K562 (cell line): ENCODE results near the gene PTGER2. TPM values are rescaled to one million over a fixed set of nuclear protein-coding genes. Genes with fewer than 3 reads are reported as not detected.

Experiments
- ATAC-seq: fragments of 200-7000 bp; cut with Tn5 transposase; 3 replicates; pipeline ENCODE4 v1.9.1; 2020; ENCODE audit warnings: moderate library complexity
- BruUV-seq: library from RNA; stranded (reverse); fragments of 400-500 nt; replicated peaks from 2 replicates; lab custom pipeline; 2021; lab: Mats Ljungman, UMichigan
- CTCF ChIA-PET: fragments of 300-600 bp; formaldehyde crosslinking; extraction: SDS; loops from one replicate; lab custom pipeline; 2021; ENCODE audit warnings: low intra/inter-chr PET ratio; lab: Yijun Ruan, JAX
- POLR2A ChIA-PET: fragments of 300-600, 350-650 bp; sonication (Branson Sonifier 250); formaldehyde crosslinking; extraction: SDS; loops from one replicate; lab custom pipeline; 2021; ENCODE audit warnings: antibody characterized with exemption, inconsistent platforms; lab: Yijun Ruan, JAX
- DNase-seq, 4 experiments: peaks; one replicate each; pipeline versions ENCODE4 v3.0.0 to v3.0.0-alpha.2; 2011 to 2018; ENCODE audit warnings: low spot score in 3 of 4, mixed read lengths in 3 of 4; ENCODE audit errors: extremely low read depth in 1 of 4
- FAIRE-seq: peaks from 2 replicates; lab custom pipeline; 2011; peaks lifted over from hg19 to GRCh38; lab: Jason Lieb, UNC
- H2AFZ ChIP-seq: 2 replicates; pipeline ENCODE4 v1.6.0; 2011; ENCODE audit warnings: low read depth, low read length, control low read depth, inconsistent platforms
- H3K27ac ChIP-seq: fragments of 200-600 bp; 3 replicates; pipeline ENCODE4 v1.8.0; 2011; ENCODE audit warnings: low read depth, mild to moderate bottlenecking, control low read depth, inconsistent platforms, low read length, moderate library complexity, mixed read lengths; ENCODE audit errors: extremely low read depth
- H3K27me3 ChIP-seq, 2 experiments: fragments of 300-600 bp in 1 of 2; 2 replicates in 1 of 2; 3 replicates in 1 of 2; pipeline versions ENCODE4 v1.6.0 to v1.8.0; 2011; ENCODE audit warnings: inconsistent platforms in 2 of 2, low read length in 2 of 2, mild to moderate bottlenecking in 1 of 2, mixed read lengths in 1 of 2, moderate library complexity in 1 of 2; ENCODE audit not compliant: control insufficient read depth in 2 of 2, insufficient read depth in 2 of 2
- H3K36me3 ChIP-seq: fragments of 300-600 bp; 3 replicates; pipeline ENCODE4 v1.8.0; 2011; ENCODE audit warnings: mild to moderate bottlenecking, low read length, inconsistent platforms; ENCODE audit not compliant: control insufficient read depth, insufficient read depth
- H3K4me1 ChIP-seq, 2 experiments: fragments of 200-600 bp in 1 of 2; replicated peaks in 1 of 2; 2 replicates in 1 of 2; 3 replicates in 1 of 2; pipeline versions ENCODE4 v1.5.1 to v1.8.0; 2011; ENCODE audit warnings: inconsistent platforms in 2 of 2, low read length in 2 of 2, mild to moderate bottlenecking in 1 of 2, mixed read lengths in 1 of 2, moderate library complexity in 1 of 2; ENCODE audit not compliant: control insufficient read depth in 2 of 2, insufficient read depth in 2 of 2
- H3K4me2 ChIP-seq: 2 replicates; pipeline ENCODE4 v1.6.1; 2011; ENCODE audit warnings: low read length, control low read depth, inconsistent platforms, mixed read lengths; ENCODE audit not compliant: insufficient read depth
- H3K4me3 ChIP-seq: fragments of 200-600 bp; sonication (generic), shearing (Covaris generic); 2 replicates; pipeline ENCODE4 v1.5.1; 2016; ENCODE audit warnings: control low read depth, inconsistent platforms
- H3K79me2 ChIP-seq: fragments of 200-600 bp; 3 replicates; pipeline ENCODE4 v1.8.0; 2011; ENCODE audit warnings: low read length, inconsistent platforms; ENCODE audit not compliant: control insufficient read depth, insufficient read depth
- H3K9ac ChIP-seq, 2 experiments: 2 replicates each; pipeline versions ENCODE4 v1.6.0 to v1.6.1; 2011; ENCODE audit warnings: low read depth in 2 of 2, low read length in 2 of 2, control low read depth in 1 of 2, inconsistent platforms in 1 of 2, mild to moderate bottlenecking in 1 of 2, mixed read lengths in 1 of 2; ENCODE audit not compliant: insufficient read depth in 1 of 2
- H3K9me1 ChIP-seq: one replicate; pipeline ENCODE4 v1.6.0; 2011; ENCODE audit warnings: inconsistent platforms, mild to moderate bottlenecking, low read length, moderate library complexity; ENCODE audit not compliant: control insufficient read depth, insufficient read depth
- H3K9me3 ChIP-seq: replicated peaks from 2 replicates; pipeline ENCODE4 v1.5.1; 2011; ENCODE audit warnings: low read depth, low read length, inconsistent platforms; ENCODE audit not compliant: control insufficient read depth, insufficient read depth
- H4K20me1 ChIP-seq: replicated peaks from 2 replicates; pipeline ENCODE4 v1.6.1; 2011; ENCODE audit warnings: low read length, inconsistent platforms, mixed read lengths; ENCODE audit not compliant: control insufficient read depth, insufficient read depth
- BDP1 ChIP-seq: IDR thresholded peaks from 3 replicates; pipeline ENCODE4 v1.6.1; 2011; ENCODE audit not compliant: insufficient read length, insufficient read depth
- FOS ChIP-seq: IDR thresholded peaks from 3 replicates; pipeline ENCODE4 v1.6.1; 2011; ENCODE audit not compliant: insufficient read length; ENCODE audit errors: extremely low read depth
- KDM2B ChIP-seq: fragments of 250-450 bp; sonication (Bioruptor Pico); IDR thresholded peaks from 2 replicates; pipeline ENCODE4 v1.8.0; 2021; ENCODE audit warnings: mild to moderate bottlenecking, moderate library complexity
- RFX1 ChIP-seq: fragments of 450-650 bp; IDR thresholded peaks from 2 replicates; pipeline ENCODE4 v1.6.1; 2016; ENCODE audit warnings: mild to moderate bottlenecking, moderate library complexity
- SIRT6 ChIP-seq: IDR thresholded peaks from one replicate; pipeline ENCODE4 v1.6.1; 2012; ENCODE audit warnings: low read depth, mild to moderate bottlenecking, control low read depth, inconsistent platforms, low read length, moderate library complexity
- SMAD1 ChIP-seq: fragments of 150-350 bp; IDR thresholded peaks from 2 replicates; pipeline ENCODE4 v1.6.1; 2014; ENCODE audit warnings: low read length, low read depth; ENCODE audit not compliant: partially characterized antibody
- TRIM28 ChIP-seq: fragments of 450-650 bp; IDR thresholded peaks from 2 replicates; pipeline ENCODE4 v1.6.1; 2017
- ZNF316 ChIP-seq: fragments of 450-650 bp; IDR thresholded peaks from 2 replicates; pipeline ENCODE4 v1.6.1; 2016
- ZNF408 ChIP-seq: fragments of 250-450 bp; sonication (Bioruptor Pico); IDR thresholded peaks from 2 replicates; pipeline ENCODE4 v1.4.0; 2020; ENCODE audit warnings: low read depth, mild to moderate bottlenecking, moderate library complexity
- WGBS: fragments of 100-300 bp; shearing (Covaris generic); methylation state at CpG from one replicate; pipeline ENCODE4 v1.1.6; 2016; ENCODE audit warnings: low coverage, mixed read lengths; ENCODE audit not compliant: insufficient coverage; ENCODE audit errors: missing lambda C conversion rate; 5-methylcytosine and 5-hydroxymethylcytosine counted together
- in situ Hi-C: fragments of 300-500 bp; cut with MboI; formaldehyde crosslinking; loops from 4 replicates; pipeline ENCODE4 v1.15.0; 2018; ENCODE audit warnings: inconsistent platforms, mixed read lengths
- intact Hi-C: fragments of 100-400 bp; cut with micrococcal nuclease; formaldehyde crosslinking; loops from 2 replicates; pipeline ENCODE4 v1.14.2; 2022
- polyA plus RNA-seq, 8 experiments: library from polyadenylated mRNA; depleted of rRNA in 4 of 8; stranded (reverse) in 5 of 8; unstranded in 3 of 8; fragments of >200 nt; fragmentation: Nextera tagmentation in 2 of 8; fragmentation: Illumina TruSeq in 1 of 8; extraction: Ambion mirVana in 2 of 8; extraction: Trizol in 1 of 8; gene quantifications; 2 replicates each; pipeline versions ENCODE4 v1.2.1 to v1.2.3, GENCODE V29; 2011 to 2014; ENCODE audit warnings: inconsistent platforms in 1 of 8, missing spikeins in 1 of 8
- total RNA-seq, 7 experiments: library from RNA; depleted of rRNA in 6 of 7; stranded (reverse); fragments of >200 nt in 6 of 7; fragmentation: Illumina TruSeq in 2 of 7; extraction: Trizol in 2 of 7; gene quantifications; 2 replicates each; pipeline versions ENCODE4 v1.2.1 to v1.2.3, GENCODE V29; 2011 to 2021; ENCODE audit warnings: low replicate concordance in 1 of 7
- TF ChIP-seq, protein P1 (sequence below): fragments of 450-650 bp; IDR thresholded peaks from 2 replicates; pipeline ENCODE4 v1.6.1; 2016
- TF ChIP-seq, protein P2 (sequence below): fragments of 200-800 bp; sonication (Bioruptor generic); IDR thresholded peaks from 2 replicates; pipeline ENCODE4 v1.6.1; 2017; ENCODE audit warnings: missing genetic modification characterization, missing compliant biosample characterization
- TF ChIP-seq, protein P3 (sequence below): fragments of 250-450 bp; sonication (Bioruptor Pico); IDR thresholded peaks from 2 replicates; pipeline ENCODE4 v1.5.0; 2021; ENCODE audit warnings: mild to moderate bottlenecking, moderate library complexity
- TF ChIP-seq, protein P4 (sequence below): fragments of 450-650 bp; formaldehyde crosslinking; IDR thresholded peaks from 2 replicates; pipeline ENCODE4 v1.4.0; 2020; ENCODE audit warnings: mild to moderate bottlenecking
- TF ChIP-seq, protein P5 (sequence below): fragments of 250-450 bp; sonication (Bioruptor Pico); IDR thresholded peaks from 2 replicates; pipeline ENCODE4 v1.8.0; 2022; ENCODE audit warnings: moderate library complexity, mild to moderate bottlenecking, inconsistent platforms

Gene PTGER2
- total and polyA plus RNA-seq, 9 of the 15 experiments (the other 6 are each of a cell fraction or from before 2014, with no cell fraction given) = not detected

DNA sequence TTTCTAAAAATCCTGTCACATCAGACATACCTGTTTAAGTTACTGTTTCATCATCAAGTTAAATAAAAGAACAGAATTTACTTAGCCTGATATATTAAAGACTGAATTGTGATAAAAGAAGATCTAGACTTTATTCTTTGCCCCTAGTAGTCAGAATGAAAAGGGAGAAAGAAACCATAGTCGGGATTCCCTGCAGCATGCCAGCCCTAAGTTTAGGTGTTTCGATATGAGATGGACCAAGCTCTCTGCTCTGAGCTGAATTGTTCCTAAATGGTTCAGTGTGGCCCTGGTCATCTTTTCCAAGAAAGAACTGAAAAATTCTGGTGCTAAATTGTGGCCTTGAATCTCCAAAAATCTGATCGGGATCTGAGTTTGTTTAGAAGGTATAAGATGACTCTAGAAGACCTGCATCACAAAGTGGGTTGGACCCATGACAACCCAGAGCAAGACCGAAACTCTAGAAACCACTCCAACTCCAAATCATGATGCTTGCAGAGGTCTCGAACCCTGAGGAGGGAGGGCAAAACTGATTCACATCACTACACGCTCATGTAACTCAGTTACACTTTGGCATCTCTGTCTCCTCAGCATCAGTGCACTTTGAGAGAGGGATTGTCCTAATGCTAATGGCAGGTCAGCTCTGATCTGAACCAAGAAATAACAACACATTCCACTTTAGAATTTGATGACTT is 15.7 kb downstream of the PTGER2 start (continued):
- TF ChIP-seq, protein P1, sequence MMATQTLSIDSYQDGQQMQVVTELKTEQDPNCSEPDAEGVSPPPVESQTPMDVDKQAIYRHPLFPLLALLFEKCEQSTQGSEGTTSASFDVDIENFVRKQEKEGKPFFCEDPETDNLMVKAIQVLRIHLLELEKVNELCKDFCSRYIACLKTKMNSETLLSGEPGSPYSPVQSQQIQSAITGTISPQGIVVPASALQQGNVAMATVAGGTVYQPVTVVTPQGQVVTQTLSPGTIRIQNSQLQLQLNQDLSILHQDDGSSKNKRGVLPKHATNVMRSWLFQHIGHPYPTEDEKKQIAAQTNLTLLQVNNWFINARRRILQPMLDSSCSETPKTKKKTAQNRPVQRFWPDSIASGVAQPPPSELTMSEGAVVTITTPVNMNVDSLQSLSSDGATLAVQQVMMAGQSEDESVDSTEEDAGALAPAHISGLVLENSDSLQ = no peak
- TF ChIP-seq TRIM28 (no peak), RFX1 (no peak), FOS (no peak), SIRT6 (no peak), ZNF316 (no peak), BDP1 (no peak), ZNF408 (CRISPR knock-in tag) (no peak), SMAD1 (no peak)
- TF ChIP-seq, protein P2, sequence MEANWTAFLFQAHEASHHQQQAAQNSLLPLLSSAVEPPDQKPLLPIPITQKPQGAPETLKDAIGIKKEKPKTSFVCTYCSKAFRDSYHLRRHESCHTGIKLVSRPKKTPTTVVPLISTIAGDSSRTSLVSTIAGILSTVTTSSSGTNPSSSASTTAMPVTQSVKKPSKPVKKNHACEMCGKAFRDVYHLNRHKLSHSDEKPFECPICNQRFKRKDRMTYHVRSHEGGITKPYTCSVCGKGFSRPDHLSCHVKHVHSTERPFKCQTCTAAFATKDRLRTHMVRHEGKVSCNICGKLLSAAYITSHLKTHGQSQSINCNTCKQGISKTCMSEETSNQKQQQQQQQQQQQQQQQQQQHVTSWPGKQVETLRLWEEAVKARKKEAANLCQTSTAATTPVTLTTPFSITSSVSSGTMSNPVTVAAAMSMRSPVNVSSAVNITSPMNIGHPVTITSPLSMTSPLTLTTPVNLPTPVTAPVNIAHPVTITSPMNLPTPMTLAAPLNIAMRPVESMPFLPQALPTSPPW (CRISPR knock-in tag) = no peak

DNA sequence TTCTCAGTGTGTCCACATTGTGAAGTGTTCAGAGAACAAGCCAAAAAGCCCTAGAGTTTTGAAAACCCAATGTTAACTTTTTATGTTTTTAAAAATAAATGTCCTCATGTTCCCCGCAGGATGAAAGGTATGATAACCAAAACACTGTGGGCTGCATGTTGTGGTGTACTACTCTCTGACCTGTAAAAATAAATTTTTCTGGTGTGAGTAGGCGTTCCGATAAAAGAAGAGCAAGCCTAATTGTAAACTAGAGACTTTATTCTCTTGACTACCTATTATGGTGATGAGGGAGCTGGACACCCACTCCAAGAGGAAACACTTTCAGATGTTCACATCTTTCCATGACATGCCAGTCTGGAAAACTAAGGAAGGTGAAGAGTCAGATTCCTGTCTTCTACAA is 18.2 kb downstream of the PTGER2 start:
- H3K9ac ChIP-seq = no peak overlapping the region
- no peaks in the 10 kb centered on the region for H3K4me1 ChIP-seq
- ATAC-seq (no peak), FAIRE-seq (no peak), DNase-seq (no peak)
- no peaks in the 10 kb centered on the region for H3K9me1 ChIP-seq
- no peaks in the 10 kb centered on the region for H3K79me2 ChIP-seq
- BruUV-seq = no TSS peak
- POLR2A ChIA-PET = interaction anchor here (0.5 kb wide), 1 partner anchor 21 kb away, joined by 3 read pairs; no protein-coding TSS in a partner anchor
- no peak overlapping the region for H3K4me3 ChIP-seq
- CTCF ChIA-PET = no interaction called here
- H3K27ac ChIP-seq = no peak overlapping the region
- no peaks in the 10 kb centered on the region for H4K20me1 ChIP-seq
- WGBS = 2% methylated on average over 3 of the region's 3 CpGs
- H2AFZ ChIP-seq = no peak overlapping the region
- no peaks in the 10 kb centered on the region for H3K36me3 ChIP-seq
- H3K4me2 ChIP-seq = no peak overlapping the region
- no peaks in the 10 kb centered on the region for H3K27me3 ChIP-seq
- intact Hi-C loops (no loop called here), in situ Hi-C loops (no loop called here)
- no peaks in the 10 kb centered on the region for H3K9me3 ChIP-seq
- TF ChIP-seq, protein P3, sequence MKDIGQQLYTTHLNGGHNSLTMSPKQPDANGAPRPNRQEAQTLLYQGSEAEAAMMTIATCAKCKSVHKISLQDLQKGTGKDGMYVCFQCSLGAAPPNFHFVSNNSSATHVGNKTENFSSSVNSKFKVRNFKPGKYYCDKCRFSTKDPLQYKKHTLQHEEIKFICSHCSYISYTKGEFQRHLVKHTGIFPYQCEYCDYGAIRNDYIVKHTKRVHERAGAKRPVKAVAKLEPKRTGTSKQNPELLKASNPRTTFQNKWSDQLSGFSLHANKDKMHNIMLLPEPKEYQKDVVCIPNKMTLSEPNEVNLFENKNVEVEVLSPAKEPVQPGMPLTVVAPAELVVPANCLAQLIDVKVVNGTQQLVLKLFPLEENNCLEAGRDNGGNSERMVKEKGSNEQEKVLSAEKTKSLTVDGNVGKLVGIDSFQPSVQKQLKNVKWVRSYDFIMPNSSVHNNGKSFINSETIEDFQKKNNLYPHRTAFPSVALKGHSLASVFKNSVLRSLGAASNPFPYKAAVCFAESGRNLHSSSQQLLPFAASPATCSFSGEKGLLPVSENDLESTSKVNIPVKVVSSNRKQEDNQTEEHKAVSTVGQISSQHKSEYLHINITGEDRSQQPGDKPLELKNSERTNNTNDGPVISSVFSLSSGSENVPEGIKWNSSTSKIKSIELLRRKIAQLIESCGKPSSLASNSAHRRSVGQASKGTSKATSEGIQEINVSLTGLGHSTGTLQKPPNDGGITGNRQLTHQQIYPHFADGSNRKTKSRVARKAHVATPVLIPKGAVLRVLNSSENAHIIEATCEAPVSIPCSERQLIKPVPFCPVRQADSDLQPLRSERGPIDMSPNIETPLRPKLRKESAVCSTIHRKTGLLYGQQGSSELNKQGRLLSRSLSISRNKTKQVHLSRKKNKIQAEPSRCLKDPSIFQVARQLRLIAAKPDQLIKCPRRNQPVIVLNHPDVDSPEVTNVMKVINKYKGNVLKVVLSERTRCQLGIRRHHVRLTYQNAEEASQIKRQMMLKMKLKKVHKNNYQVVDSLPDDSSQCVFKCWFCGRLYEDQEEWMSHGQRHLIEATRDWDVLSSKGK (CRISPR knock-in tag) = no peak
- TF ChIP-seq, protein P4, sequence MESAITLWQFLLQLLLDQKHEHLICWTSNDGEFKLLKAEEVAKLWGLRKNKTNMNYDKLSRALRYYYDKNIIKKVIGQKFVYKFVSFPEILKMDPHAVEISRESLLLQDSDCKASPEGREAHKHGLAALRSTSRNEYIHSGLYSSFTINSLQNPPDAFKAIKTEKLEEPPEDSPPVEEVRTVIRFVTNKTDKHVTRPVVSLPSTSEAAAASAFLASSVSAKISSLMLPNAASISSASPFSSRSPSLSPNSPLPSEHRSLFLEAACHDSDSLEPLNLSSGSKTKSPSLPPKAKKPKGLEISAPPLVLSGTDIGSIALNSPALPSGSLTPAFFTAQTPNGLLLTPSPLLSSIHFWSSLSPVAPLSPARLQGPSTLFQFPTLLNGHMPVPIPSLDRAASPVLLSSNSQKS (CRISPR knock-in tag) = no peak
- TF ChIP-seq, protein P5, sequence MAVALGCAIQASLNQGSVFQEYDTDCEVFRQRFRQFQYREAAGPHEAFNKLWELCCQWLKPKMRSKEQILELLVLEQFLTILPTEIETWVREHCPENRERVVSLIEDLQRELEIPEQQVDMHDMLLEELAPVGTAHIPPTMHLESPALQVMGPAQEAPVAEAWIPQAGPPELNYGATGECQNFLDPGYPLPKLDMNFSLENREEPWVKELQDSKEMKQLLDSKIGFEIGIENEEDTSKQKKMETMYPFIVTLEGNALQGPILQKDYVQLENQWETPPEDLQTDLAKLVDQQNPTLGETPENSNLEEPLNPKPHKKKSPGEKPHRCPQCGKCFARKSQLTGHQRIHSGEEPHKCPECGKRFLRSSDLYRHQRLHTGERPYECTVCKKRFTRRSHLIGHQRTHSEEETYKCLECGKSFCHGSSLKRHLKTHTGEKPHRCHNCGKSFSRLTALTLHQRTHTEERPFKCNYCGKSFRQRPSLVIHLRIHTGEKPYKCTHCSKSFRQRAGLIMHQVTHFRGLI = no peak
- no peak for TF ChIP-seq KDM2B (CRISPR knock-in tag)
